ENCODE results near the gene COLEC12. TPM values are rescaled to one million over a fixed set of nuclear protein-coding genes. Genes with fewer than 3 reads are reported as not detected.
A peak's percentile ranks its signal among the peaks of the same experiment; 100 is the strongest.

The COLEC12 gene
- polyA plus RNA-seq, 1 donor = 19.1 TPM

GRCh38 chr18:446941-447560 is 53.5 kb downstream of the COLEC12 start:
- Histone ChIP-seq H3K4me1 (ENCODE audit: control insufficient read depth, insufficient read depth, low read length) (no peaks in the 10 kb centered on the region), H3K36me3 (ENCODE audit: control insufficient read depth, insufficient read depth, low read length) (no peaks in the 10 kb centered on the region), H3K27ac (ENCODE audit: low read length) (no peak overlapping the region), H3K9me3 (ENCODE audit: control insufficient read depth, low read depth, low read length) (no peaks in the 10 kb centered on the region), H3K27me3 (ENCODE audit: control insufficient read depth, insufficient read depth, low read length) (no peaks in the 10 kb centered on the region), H3K4me3 (ENCODE audit: low read length) (no peak overlapping the region)
- WGBS (ENCODE audit: insufficient coverage, low lambda C conversion rate) = no CpG with 5 or more reads among the region's 5 CpGs
- no peak for DNase-seq

DNA sequence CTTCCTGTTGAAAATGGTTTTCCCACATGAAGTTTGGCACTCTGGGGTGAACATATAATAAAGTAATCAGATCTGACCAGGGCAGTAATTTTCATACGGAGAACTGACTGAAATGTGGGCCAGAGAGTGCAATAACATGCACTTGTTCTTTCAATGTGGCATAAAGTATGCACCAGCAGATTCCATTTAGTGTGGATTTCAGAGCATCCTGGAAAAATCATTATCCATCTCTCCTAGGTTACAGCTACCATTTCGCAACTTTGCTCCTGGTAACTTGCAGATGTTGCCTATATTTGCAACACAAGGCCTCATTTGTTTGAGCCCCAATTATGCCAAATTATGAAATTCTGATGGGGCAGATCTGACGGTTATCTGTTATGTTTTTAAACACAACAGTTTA is 55.4 kb downstream of the COLEC12 start:
- H3K36me3 ChIP-seq (ENCODE audit: control insufficient read depth, insufficient read depth, low read length) = no peaks in the 10 kb centered on the region
- DNase-seq = no peak
- no peak overlapping the region for H3K27ac ChIP-seq (ENCODE audit: low read length)
- no peaks in the 10 kb centered on the region for H3K9me3 ChIP-seq (ENCODE audit: control insufficient read depth, low read depth, low read length)
- no peaks in the 10 kb centered on the region for H3K27me3 ChIP-seq (ENCODE audit: control insufficient read depth, insufficient read depth, low read length)
- no peaks in the 10 kb centered on the region for H3K4me1 ChIP-seq (ENCODE audit: control insufficient read depth, insufficient read depth, low read length)
- 0% methylated on average over 1 of the region's 3 CpGs for WGBS (ENCODE audit: insufficient coverage, low lambda C conversion rate)
- no peak overlapping the region for H3K4me3 ChIP-seq (ENCODE audit: low read length)

DNA sequence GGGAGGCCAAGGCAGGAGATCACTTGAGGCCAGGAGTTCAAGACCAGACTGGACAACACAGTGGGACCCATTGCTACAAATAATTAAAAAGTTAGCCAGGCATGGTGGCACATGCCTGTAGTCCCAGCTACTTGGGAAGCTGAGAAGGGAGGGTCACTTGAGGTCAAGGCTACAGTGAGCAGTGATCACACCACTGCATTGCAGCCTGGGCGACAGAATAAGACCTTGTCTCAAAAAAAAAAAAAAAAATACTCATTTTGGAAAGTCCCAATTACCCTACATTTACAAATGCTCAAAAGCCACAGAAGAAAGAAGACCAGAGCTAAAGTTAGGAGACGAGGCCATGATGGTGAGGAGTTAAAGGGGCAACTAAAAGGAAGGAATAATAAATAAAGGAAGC is 61.9 kb downstream of the COLEC12 start:
- H3K4me3 ChIP-seq (ENCODE audit: low read length) = no peak overlapping the region
- DNase-seq = no peak
- no peak overlapping the region for H3K27ac ChIP-seq (ENCODE audit: low read length)
- no peaks in the 10 kb centered on the region for H3K36me3 ChIP-seq (ENCODE audit: control insufficient read depth, insufficient read depth, low read length)
- no peaks in the 10 kb centered on the region for H3K9me3 ChIP-seq (ENCODE audit: control insufficient read depth, low read depth, low read length)
- no peaks in the 10 kb centered on the region for H3K27me3 ChIP-seq (ENCODE audit: control insufficient read depth, insufficient read depth, low read length)
- no peaks in the 10 kb centered on the region for H3K4me1 ChIP-seq (ENCODE audit: control insufficient read depth, insufficient read depth, low read length)
- WGBS (ENCODE audit: insufficient coverage, low lambda C conversion rate) = 88% methylated on average over 1 of the region's 2 CpGs

DNA sequence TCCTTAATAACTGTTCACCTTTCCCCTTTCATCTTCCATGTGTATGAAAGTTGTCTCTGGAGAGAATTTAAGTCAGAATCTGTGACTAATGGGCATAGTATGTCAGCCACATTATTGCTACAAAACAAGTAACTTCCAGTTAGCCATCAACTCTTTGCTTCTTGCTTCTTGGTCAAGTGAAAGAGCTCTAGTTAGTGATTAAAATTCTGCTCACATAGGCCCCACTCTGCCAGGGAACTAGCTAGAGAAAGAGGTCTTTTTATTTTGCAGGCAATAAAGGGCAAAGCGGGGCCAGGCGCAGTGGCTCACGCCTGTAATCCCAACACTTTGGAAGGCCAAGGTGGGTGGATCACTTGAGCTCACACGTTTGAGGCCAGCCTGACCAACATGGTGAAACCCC is 64.6 kb downstream of the COLEC12 start:
- no peaks in the 10 kb centered on the region for H3K36me3 ChIP-seq (ENCODE audit: control insufficient read depth, insufficient read depth, low read length)
- H3K4me1 ChIP-seq (ENCODE audit: control insufficient read depth, insufficient read depth, low read length) = no peaks in the 10 kb centered on the region
- no peak overlapping the region for H3K4me3 ChIP-seq (ENCODE audit: low read length)
- no CpG with 5 or more reads among the region's 4 CpGs for WGBS (ENCODE audit: insufficient coverage, low lambda C conversion rate)
- DNase-seq = no peak
- no peaks in the 10 kb centered on the region for H3K9me3 ChIP-seq (ENCODE audit: control insufficient read depth, low read depth, low read length)
- no peaks in the 10 kb centered on the region for H3K27me3 ChIP-seq (ENCODE audit: control insufficient read depth, insufficient read depth, low read length)
- no peak overlapping the region for H3K27ac ChIP-seq (ENCODE audit: low read length)

DNA sequence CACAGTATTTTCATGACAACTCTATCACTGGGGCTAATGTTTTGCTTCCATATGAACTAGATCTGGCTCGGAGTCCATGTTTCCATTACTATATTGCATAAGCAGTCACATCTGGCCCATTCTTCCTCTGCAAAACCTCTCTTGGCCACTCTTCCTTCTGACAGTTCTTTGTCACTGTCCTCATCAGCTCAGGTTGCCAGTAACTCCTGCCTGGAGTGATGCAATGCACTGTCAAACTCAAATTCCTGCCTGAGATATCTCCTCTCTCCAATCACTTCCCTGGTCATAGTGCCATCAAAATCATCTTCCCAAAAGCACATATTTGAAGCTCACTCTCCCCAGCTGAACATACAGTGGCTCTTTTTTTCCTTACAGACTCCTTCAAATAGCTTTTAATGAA is 66.1 kb downstream of the COLEC12 start:
- DNase-seq = no peak
- WGBS (ENCODE audit: insufficient coverage, low lambda C conversion rate) = no CpG with 5 or more reads among the region's 1 CpG
- Histone ChIP-seq H3K4me3 (ENCODE audit: low read length) (no peak overlapping the region), H3K27ac (ENCODE audit: low read length) (peak overlapping the region; percentile 49), H3K9me3 (ENCODE audit: control insufficient read depth, low read depth, low read length) (no peaks in the 10 kb centered on the region), H3K4me1 (ENCODE audit: control insufficient read depth, insufficient read depth, low read length) (no peaks in the 10 kb centered on the region), H3K27me3 (ENCODE audit: control insufficient read depth, insufficient read depth, low read length) (no peaks in the 10 kb centered on the region), H3K36me3 (ENCODE audit: control insufficient read depth, insufficient read depth, low read length) (no peaks in the 10 kb centered on the region)

DNA sequence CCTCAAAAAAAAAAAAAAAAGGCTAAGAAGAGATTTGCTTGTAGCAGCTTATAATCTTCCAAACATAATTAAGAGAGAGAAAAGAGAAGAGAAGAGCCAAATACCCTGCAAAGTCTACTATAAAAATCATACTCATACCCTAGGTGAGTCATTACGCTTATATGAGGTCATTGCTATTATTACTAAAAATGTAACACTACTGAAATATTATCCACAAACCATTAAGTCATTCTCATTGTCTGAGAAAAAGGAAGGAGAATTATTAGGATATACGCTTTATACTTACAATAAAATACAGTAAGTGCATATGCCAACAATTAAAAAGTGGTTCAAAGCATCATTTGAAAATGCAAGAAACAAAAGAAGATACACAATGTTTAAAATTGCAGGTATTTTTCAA is 66.5 kb downstream of the COLEC12 start:
- Histone ChIP-seq H3K9me3 (ENCODE audit: control insufficient read depth, low read depth, low read length) (no peaks in the 10 kb centered on the region), H3K27me3 (ENCODE audit: control insufficient read depth, insufficient read depth, low read length) (no peaks in the 10 kb centered on the region), H3K4me3 (ENCODE audit: low read length) (no peak overlapping the region), H3K27ac (ENCODE audit: low read length) (no peak overlapping the region), H3K36me3 (ENCODE audit: control insufficient read depth, insufficient read depth, low read length) (no peaks in the 10 kb centered on the region), H3K4me1 (ENCODE audit: control insufficient read depth, insufficient read depth, low read length) (no peaks in the 10 kb centered on the region)
- 100% methylated on average over 1 of the region's 2 CpGs for WGBS (ENCODE audit: insufficient coverage, low lambda C conversion rate)
- no peak for DNase-seq

GRCh38 chr18:433298-433697 is 67.2 kb downstream of the COLEC12 start:
- H3K9me3 ChIP-seq (ENCODE audit: control insufficient read depth, low read depth, low read length) = no peaks in the 10 kb centered on the region
- H3K27me3 ChIP-seq (ENCODE audit: control insufficient read depth, insufficient read depth, low read length) = no peaks in the 10 kb centered on the region
- H3K4me3 ChIP-seq (ENCODE audit: low read length) = no peak overlapping the region
- no peak for DNase-seq
- no CpG with 5 or more reads among the region's 3 CpGs for WGBS (ENCODE audit: insufficient coverage, low lambda C conversion rate)
- H3K36me3 ChIP-seq (ENCODE audit: control insufficient read depth, insufficient read depth, low read length) = no peaks in the 10 kb centered on the region
- no peaks in the 10 kb centered on the region for H3K4me1 ChIP-seq (ENCODE audit: control insufficient read depth, insufficient read depth, low read length)
- no peak overlapping the region for H3K27ac ChIP-seq (ENCODE audit: low read length)

GRCh38 chr18:432791-433190 is 67.7 kb downstream of the COLEC12 start:
- no peaks in the 10 kb centered on the region for H3K27me3 ChIP-seq (ENCODE audit: control insufficient read depth, insufficient read depth, low read length)
- no peaks in the 10 kb centered on the region for H3K9me3 ChIP-seq (ENCODE audit: control insufficient read depth, low read depth, low read length)
- no peak overlapping the region for H3K4me3 ChIP-seq (ENCODE audit: low read length)
- no peak overlapping the region for H3K27ac ChIP-seq (ENCODE audit: low read length)
- no peaks in the 10 kb centered on the region for H3K4me1 ChIP-seq (ENCODE audit: control insufficient read depth, insufficient read depth, low read length)
- no peaks in the 10 kb centered on the region for H3K36me3 ChIP-seq (ENCODE audit: control insufficient read depth, insufficient read depth, low read length)
- no peak for DNase-seq
- WGBS (ENCODE audit: insufficient coverage, low lambda C conversion rate) = no CpG with 5 or more reads among the region's 4 CpGs

DNA sequence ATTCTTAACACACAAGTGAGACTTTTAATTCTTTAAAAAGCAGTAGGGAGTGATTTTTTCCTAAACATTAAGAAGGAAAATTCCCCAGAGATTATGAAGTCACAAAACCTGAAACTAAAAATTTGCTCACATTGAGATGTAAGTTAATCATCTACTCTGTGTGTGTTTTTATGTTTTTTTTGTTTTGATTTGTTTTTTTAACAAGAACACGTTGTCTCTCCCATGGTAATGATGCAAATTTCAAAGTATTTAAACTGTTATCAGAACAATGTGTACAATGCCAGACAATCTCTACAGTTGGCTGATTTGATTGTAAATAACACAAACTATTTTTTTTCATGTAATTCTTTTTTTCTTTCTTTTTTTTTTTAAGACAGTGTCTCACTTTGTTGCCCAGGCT is 71.5 kb downstream of the COLEC12 start:
- WGBS (ENCODE audit: insufficient coverage, low lambda C conversion rate) = no CpG with 5 or more reads among the region's 1 CpG
- no peak overlapping the region for H3K4me3 ChIP-seq (ENCODE audit: low read length)
- no peaks in the 10 kb centered on the region for H3K9me3 ChIP-seq (ENCODE audit: control insufficient read depth, low read depth, low read length)
- H3K27me3 ChIP-seq (ENCODE audit: control insufficient read depth, insufficient read depth, low read length) = no peaks in the 10 kb centered on the region
- no peak for DNase-seq
- no peak overlapping the region for H3K27ac ChIP-seq (ENCODE audit: low read length)
- no peaks in the 10 kb centered on the region for H3K36me3 ChIP-seq (ENCODE audit: control insufficient read depth, insufficient read depth, low read length)
- no peaks in the 10 kb centered on the region for H3K4me1 ChIP-seq (ENCODE audit: control insufficient read depth, insufficient read depth, low read length)

GRCh38 chr18:427005-427404 is 73.5 kb downstream of the COLEC12 start:
- Histone ChIP-seq H3K27me3 (ENCODE audit: control insufficient read depth, insufficient read depth, low read length) (no peaks in the 10 kb centered on the region), H3K9me3 (ENCODE audit: control insufficient read depth, low read depth, low read length) (no peaks in the 10 kb centered on the region), H3K4me1 (ENCODE audit: control insufficient read depth, insufficient read depth, low read length) (no peaks in the 10 kb centered on the region), H3K27ac (ENCODE audit: low read length) (no peak overlapping the region), H3K4me3 (ENCODE audit: low read length) (no peak overlapping the region), H3K36me3 (ENCODE audit: control insufficient read depth, insufficient read depth, low read length) (no peaks in the 10 kb centered on the region)
- DNase-seq = no peak
- no CpG with 5 or more reads among the region's 8 CpGs for WGBS (ENCODE audit: insufficient coverage, low lambda C conversion rate)

GRCh38 chr18:425106-425745 is 75.3 kb downstream of the COLEC12 start:
- no peaks in the 10 kb centered on the region for H3K4me1 ChIP-seq (ENCODE audit: control insufficient read depth, insufficient read depth, low read length)
- DNase-seq = no peak
- 87% methylated on average over 3 of the region's 7 CpGs for WGBS (ENCODE audit: insufficient coverage, low lambda C conversion rate)
- H3K36me3 ChIP-seq (ENCODE audit: control insufficient read depth, insufficient read depth, low read length) = no peaks in the 10 kb centered on the region
- no peak overlapping the region for H3K27ac ChIP-seq (ENCODE audit: low read length)
- no peak overlapping the region for H3K4me3 ChIP-seq (ENCODE audit: low read length)
- no peaks in the 10 kb centered on the region for H3K9me3 ChIP-seq (ENCODE audit: control insufficient read depth, low read depth, low read length)
- no peaks in the 10 kb centered on the region for H3K27me3 ChIP-seq (ENCODE audit: control insufficient read depth, insufficient read depth, low read length)

All from large intestine (tissue), 3 donors.